SK-N-MC (cell line): ENCODE measurements around the gene DONSON.
"Not testable (repeated sequence)": the region's sequence is repeated elsewhere in the genome, so short reads cannot be mapped to it uniquely, and the experiment has no call there.

Experiments
- DNase-seq: peaks from one replicate; pipeline ENCODE4 v3.0.0-alpha.2; 2011; ENCODE audit warnings: low read depth, low spot score
- H3K27ac ChIP-seq: fragments of 200-600 bp; sonication (generic); 2 replicates; pipeline ENCODE4 v1.5.1; 2016; ENCODE audit warnings: mixed run types
- H3K36me3 ChIP-seq: fragments of 200-600 bp; sonication (generic); 2 replicates; pipeline ENCODE4 v1.6.1; 2017; ENCODE audit warnings: antibody characterized with exemption, low read length, mixed read lengths; ENCODE audit not compliant: insufficient read depth
- H3K4me3 ChIP-seq: fragments of 200-600 bp; sonication (generic); 2 replicates; pipeline ENCODE4 v1.5.1; 2016
- H3K9ac ChIP-seq: fragments of 200-600 bp; sonication (generic); 2 replicates; pipeline ENCODE4 v1.8.0; 2017; ENCODE audit warnings: mixed run types, mixed read lengths; ENCODE audit not compliant: insufficient read length
- H3K9me3 ChIP-seq: fragments of 200-600 bp; sonication (generic); 2 replicates; pipeline ENCODE4 v1.6.1; 2017; ENCODE audit warnings: low read depth, mild to moderate bottlenecking, antibody characterized with exemption, low read length, moderate library complexity, mixed read lengths
- EZH2 ChIP-seq: fragments of 200-600 bp; sonication (generic); IDR thresholded peaks from one replicate; pipeline ENCODE4 v1.6.1; 2017; ENCODE audit warnings: antibody characterized with exemption
- FOXP2 ChIP-seq: optimal IDR thresholded peaks from 2 replicates; pipeline ENCODE3; 2011; ENCODE audit warnings: mild to moderate bottlenecking, moderate library complexity; ENCODE audit not compliant: insufficient read depth; ENCODE audit errors: extremely low read length, control extremely low read depth
- POLR2AphosphoS5 ChIP-seq: IDR thresholded peaks from 2 replicates; pipeline ENCODE4 v1.6.1; 2012; ENCODE audit warnings: mild to moderate bottlenecking, low read depth, low read length, borderline replicate concordance

Gene DONSON

DNA sequence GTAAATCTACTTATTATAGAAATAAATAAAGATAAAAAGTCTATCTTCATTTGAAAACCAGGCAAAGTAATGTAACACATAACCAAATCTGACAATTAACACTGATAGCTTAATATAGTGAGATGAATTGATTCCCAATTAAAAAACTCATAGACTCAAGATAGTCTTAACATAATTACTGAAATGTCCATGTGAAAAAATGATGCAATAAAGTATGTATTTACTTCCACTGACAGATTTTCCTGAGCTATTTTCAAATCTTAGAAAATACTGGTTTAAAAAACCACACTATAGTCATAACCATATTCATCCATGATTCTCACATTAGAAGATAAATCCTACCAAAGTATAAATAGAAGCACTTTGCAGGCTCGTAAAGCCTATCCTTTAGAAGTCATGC is 9.6 kb upstream of the DONSON start:
- Histone ChIP-seq H3K27ac (peak overlapping the region; percentile 19; the same call in 1 of the 2 replicates), H3K4me3 (no peak overlapping the region), H3K9me3 (no peaks in the 10 kb centered on the region), H3K9ac (no peak overlapping the region), H3K36me3 (peaks cover 51% of the 10 kb centered on the region)
- no peak for DNase-seq
- TF ChIP-seq FOXP2 (no peak), EZH2 (no peak), POLR2AphosphoS5 (no peak)

DNA sequence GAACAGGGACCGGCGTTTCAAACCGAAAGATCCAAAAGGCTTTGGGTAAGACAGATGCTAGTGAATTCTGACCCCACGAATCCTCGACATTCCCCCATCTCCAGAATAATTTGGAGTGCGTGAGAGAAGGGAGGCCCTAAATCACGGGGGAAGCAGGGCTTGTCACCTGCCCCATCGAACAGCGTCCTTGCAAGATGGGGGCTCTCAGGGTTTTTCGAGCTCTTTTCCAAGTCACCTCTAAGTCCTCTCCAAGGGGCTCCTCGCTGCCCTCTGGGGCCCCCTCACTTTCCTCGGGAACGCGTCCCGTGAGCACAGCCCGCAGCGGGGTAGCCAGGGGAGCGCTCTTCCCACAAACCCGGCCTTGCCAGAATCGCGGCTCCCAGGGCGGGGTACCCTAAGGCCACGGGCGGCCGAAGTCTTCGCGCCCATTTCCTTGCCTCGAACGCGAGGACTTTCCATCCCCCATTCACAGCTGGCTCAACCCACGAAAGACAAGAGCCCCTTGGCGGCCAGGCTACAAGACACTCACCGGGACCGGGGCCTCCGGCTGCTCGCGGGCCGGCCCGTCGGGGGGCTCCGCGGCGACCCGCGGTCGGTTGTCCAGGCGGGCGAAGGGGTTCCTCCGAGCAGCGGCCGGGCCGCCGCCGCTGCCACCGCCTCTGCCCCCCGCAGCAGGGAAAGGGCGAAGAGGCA is 546 bp downstream of the DONSON start:
- TF ChIP-seq EZH2 (no peak), POLR2AphosphoS5 (no peak), FOXP2 (no peak)
- no peaks in the 10 kb centered on the region for H3K9me3 ChIP-seq
- H3K36me3 ChIP-seq, result peaks cover 30% of the 10 kb centered on the region
- H3K4me3 ChIP-seq, result peak overlapping the region; percentile 94
- DNase-seq, result no peak
- peak overlapping the region; percentile 90 for H3K9ac ChIP-seq
- no peak overlapping the region for H3K27ac ChIP-seq

- DNase-seq, result no peak
- Histone ChIP-seq H3K4me3 (peak overlapping the region; percentile 94), H3K9ac (peak overlapping the region; percentile 90)
These were observed 1.6 kb downstream of the DONSON start for GRCh38 chr21:33586927-33587326.

GRCh38 chr21:33584455-33584854 is 4.0 kb downstream of the DONSON start:
- Histone ChIP-seq H3K27ac (0 out of 2 replicates have a peak overlapping the region, but pooled peaks have one; percentile 32), H3K4me3 (no peak overlapping the region), H3K9me3 (no peaks in the 10 kb centered on the region), H3K9ac (no peak overlapping the region), H3K36me3 (peaks cover 48% of the 10 kb centered on the region)
- no peak for DNase-seq
- TF ChIP-seq EZH2 (no peak), FOXP2 (no peak), POLR2AphosphoS5 (no peak)

More at GRCh38 chr21:33586927-33587326, 1.6 kb downstream of the DONSON start:
- H3K9me3 ChIP-seq, result no peaks in the 10 kb centered on the region
- TF ChIP-seq EZH2 (no peak), POLR2AphosphoS5 (no peak), FOXP2 (no peak)
- no peak overlapping the region for H3K27ac ChIP-seq
- H3K36me3 ChIP-seq, result peaks cover 37% of the 10 kb centered on the region

DNA sequence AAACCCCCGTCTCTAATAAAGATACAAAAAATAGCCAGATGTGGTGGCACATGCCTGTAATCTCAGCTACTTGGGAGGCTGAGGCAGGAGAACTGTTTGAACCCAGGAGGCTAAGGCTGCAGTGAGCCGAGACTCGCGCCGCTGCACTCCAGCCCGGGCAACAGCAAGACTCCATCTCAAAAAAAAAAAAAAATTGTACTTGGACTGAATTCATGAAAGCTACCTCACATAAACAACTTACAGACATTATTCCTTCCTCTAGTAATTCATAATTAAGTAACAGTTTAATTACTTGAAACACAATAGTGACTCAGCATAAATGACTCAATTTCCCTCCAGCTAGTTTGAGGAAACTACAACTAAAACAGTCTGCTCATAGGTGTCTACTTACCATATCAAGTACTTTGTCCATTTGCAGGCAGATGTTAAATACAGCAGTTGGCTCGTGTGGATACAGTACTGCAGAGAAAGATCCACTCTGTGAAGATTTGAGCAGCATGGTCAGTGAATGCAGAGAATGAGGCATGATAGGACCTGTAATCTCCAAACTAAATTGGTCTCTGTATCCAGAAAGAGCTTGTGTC is 9.4 kb downstream of the DONSON start:
- DNase-seq, result no peak
- Histone ChIP-seq H3K4me3 (no peak overlapping the region), H3K9me3 (no peaks in the 10 kb centered on the region), H3K27ac (peak overlapping the region; percentile 79), H3K9ac (no peak overlapping the region), H3K36me3 (peaks cover 77% of the 10 kb centered on the region)
- no peak for TF ChIP-seq EZH2
- TF ChIP-seq POLR2AphosphoS5, result no peak
- TF ChIP-seq FOXP2, result no peak

DNA sequence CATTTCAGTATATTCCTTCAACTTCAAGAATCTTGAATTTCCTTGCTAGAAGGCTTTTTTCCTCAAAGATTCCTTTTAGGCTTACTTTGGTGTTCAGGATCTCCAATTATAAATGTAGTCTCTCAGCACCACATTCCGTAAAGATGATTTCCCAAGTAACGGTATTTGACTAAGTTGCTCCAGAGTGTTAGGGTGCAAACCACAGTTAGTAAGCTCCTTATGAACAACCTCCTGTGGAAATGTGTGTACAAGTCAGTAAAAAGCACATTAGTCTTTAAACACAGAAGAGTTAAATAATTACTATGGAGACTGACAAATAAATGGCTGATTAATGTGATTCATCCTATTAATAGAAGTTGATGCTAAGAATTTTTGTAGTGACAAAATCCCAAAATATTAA is 10.3 kb downstream of the DONSON start:
- TF ChIP-seq FOXP2 (no peak), EZH2 (no peak), POLR2AphosphoS5 (no peak)
- no peaks in the 10 kb centered on the region for H3K9me3 ChIP-seq
- peak overlapping the region; percentile 19 for H3K27ac ChIP-seq
- H3K4me3 ChIP-seq, result no peak overlapping the region
- peaks cover 81% of the 10 kb centered on the region for H3K36me3 ChIP-seq
- no peak for DNase-seq
- no peak overlapping the region for H3K9ac ChIP-seq

DNA sequence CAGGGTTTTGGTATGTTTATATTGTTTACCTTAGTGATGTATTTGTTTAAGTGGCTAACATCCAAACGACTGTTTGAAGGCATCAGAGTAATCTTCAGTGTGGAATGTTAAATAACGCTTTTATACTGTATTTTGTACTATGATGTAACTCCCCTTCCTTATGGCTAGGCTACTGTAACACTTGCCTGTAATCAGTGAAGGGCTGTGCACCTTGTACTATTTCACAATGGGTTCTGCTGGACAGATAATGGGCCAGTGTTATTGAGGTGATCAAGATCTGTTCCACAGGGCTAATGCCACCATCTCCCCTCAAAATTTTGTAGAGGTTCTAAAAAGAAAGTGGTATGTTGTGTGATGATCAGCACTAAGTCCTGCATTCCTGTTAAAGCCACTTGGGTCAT is 11.7 kb downstream of the DONSON start:
- H3K27ac ChIP-seq, DNase-seq, H3K9ac ChIP-seq, H3K9me3 ChIP-seq, H3K4me3 ChIP-seq: not testable (repeated sequence)
- H3K36me3 ChIP-seq, result peaks cover 84% of the 10 kb centered on the region

GRCh38 chr21:33572350-33572749 is 16.1 kb downstream of the DONSON start:
- Histone ChIP-seq H3K4me3 (no peak overlapping the region), H3K27ac (no peak overlapping the region), H3K36me3 (peaks cover 96% of the 10 kb centered on the region), H3K9ac (no peak overlapping the region), H3K9me3 (no peaks in the 10 kb centered on the region)
- DNase-seq, result no peak
- TF ChIP-seq POLR2AphosphoS5 (no peak), FOXP2 (no peak), EZH2 (no peak)

DNA sequence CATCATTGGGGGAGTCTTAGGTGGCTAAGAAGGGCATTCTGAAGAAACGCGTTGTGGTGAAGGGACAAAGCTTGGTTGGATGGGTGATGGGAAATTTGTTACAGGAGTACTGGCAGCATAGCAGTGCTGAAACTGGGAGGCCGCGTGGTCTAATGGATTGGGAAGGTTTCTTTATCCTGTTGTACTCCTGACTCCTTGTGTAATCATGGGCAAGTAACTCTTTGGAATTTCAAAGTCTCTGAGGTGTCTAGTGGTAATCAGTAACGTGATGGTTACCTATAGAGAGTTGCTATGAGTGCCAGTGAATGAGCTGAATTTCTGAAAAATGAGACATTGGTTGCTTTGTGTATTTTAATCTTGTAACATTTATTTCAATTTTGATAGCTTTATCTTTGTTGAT is 18.5 kb downstream of the DONSON start:
- DNase-seq, result no peak
- peaks cover 91% of the 10 kb centered on the region for H3K36me3 ChIP-seq
- TF ChIP-seq EZH2, result no peak
- TF ChIP-seq FOXP2, result no peak
- no peak for TF ChIP-seq POLR2AphosphoS5
- no peak overlapping the region for H3K4me3 ChIP-seq
- H3K9ac ChIP-seq, result no peak overlapping the region
- peak overlapping the region; percentile 27; the same call in 1 of the 2 replicates for H3K27ac ChIP-seq
- H3K9me3 ChIP-seq, result no peaks in the 10 kb centered on the region
